OCI-LY1 (cell line): ENCODE results near the gene NCOA4.

Experiments
- H2AFZ ChIP-seq: fragments of 200-600 bp; sonication (generic), shearing (Covaris generic); 2 replicates; pipeline ENCODE4 v1.6.0; 2014; ENCODE audit warnings: antibody characterized with exemption, mild to moderate bottlenecking, low read length
- H3F3A ChIP-seq: fragments of 200-600 bp; sonication (generic), shearing (Covaris generic); 2 replicates; pipeline ENCODE4 v1.6.0; 2014; ENCODE audit warnings: mild to moderate bottlenecking, antibody characterized with exemption, low read length, moderate library complexity; ENCODE audit not compliant: insufficient read depth
- H3K27ac ChIP-seq: fragments of 200-600 bp; sonication (generic); 2 replicates; pipeline ENCODE4 v1.5.1; 2014; ENCODE audit warnings: low read length, mixed run types, mild to moderate bottlenecking, low read depth; ENCODE audit not compliant: poor library complexity, severe bottlenecking
- H3K27me3 ChIP-seq: fragments of 200-600 bp; sonication (generic); 2 replicates; pipeline ENCODE4 v1.6.0; 2014; ENCODE audit warnings: antibody characterized with exemption, mild to moderate bottlenecking, low read length, moderate library complexity; ENCODE audit not compliant: insufficient read depth
- H3K36me3 ChIP-seq: fragments of 200-600 bp; sonication (generic); 2 replicates; pipeline ENCODE4 v1.6.1; 2014; ENCODE audit warnings: mild to moderate bottlenecking, antibody characterized with exemption, low read length, moderate library complexity, mixed read lengths; ENCODE audit not compliant: insufficient read depth
- H3K4me1 ChIP-seq: fragments of 200-600 bp; sonication (generic); 2 replicates; pipeline ENCODE4 v1.5.1; 2014; ENCODE audit warnings: mild to moderate bottlenecking, low read length, moderate library complexity; ENCODE audit not compliant: insufficient read depth, severe bottlenecking
- H3K4me2 ChIP-seq: fragments of 200-600 bp; sonication (generic), shearing (Covaris generic); 2 replicates; pipeline ENCODE4 v1.6.1; 2014; ENCODE audit warnings: low read length
- H3K4me3 ChIP-seq: fragments of 200-600 bp; sonication (generic); 2 replicates; pipeline ENCODE4 v1.5.1; 2014; ENCODE audit warnings: low read length, low read depth, mild to moderate bottlenecking, mixed read lengths; ENCODE audit not compliant: poor library complexity, severe bottlenecking
- H3K79me2 ChIP-seq: fragments of 200-600 bp; shearing (Covaris generic); 2 replicates; pipeline ENCODE4 v1.6.1; 2016; ENCODE audit warnings: mixed run types, low read length, mixed read lengths; ENCODE audit not compliant: insufficient read depth
- H3K9ac ChIP-seq: fragments of 200-600 bp; sonication (generic), shearing (Covaris generic); 2 replicates; pipeline ENCODE4 v1.6.1; 2014; ENCODE audit warnings: mild to moderate bottlenecking, low read length, mixed read lengths
- H3K9me2 ChIP-seq: fragments of 200-600 bp; sonication (generic), shearing (Covaris generic); 2 replicates; pipeline ENCODE4 v1.6.1; 2014; ENCODE audit warnings: low read depth, mild to moderate bottlenecking, low read length, mixed read lengths
- H3K9me3 ChIP-seq: fragments of 200-600 bp; shearing (Covaris generic); 2 replicates; pipeline ENCODE4 v1.6.1; 2014; ENCODE audit warnings: low read length, mixed read lengths
- H4K20me1 ChIP-seq: fragments of 200-600 bp; sonication (generic), shearing (Covaris generic); 2 replicates; pipeline ENCODE4 v1.6.0; 2016; ENCODE audit warnings: mild to moderate bottlenecking, low read length; ENCODE audit not compliant: insufficient read depth
- EZH2 ChIP-seq: fragments of 200-600 bp; sonication (generic), shearing (Covaris generic); IDR thresholded peaks from 2 replicates; pipeline ENCODE4 v1.8.0; 2017; ENCODE audit warnings: borderline replicate concordance, mixed run types, mild to moderate bottlenecking, antibody characterized with exemption, low read length, moderate library complexity, mixed read lengths
- TF ChIP-seq, protein P1 (sequence below): fragments of 200-600 bp; sonication (generic), shearing (Covaris generic); IDR thresholded peaks from 2 replicates; pipeline ENCODE4 v1.5.1; 2017; ENCODE audit warnings: mild to moderate bottlenecking, antibody characterized with exemption, low read length, moderate library complexity, mixed read lengths

The NCOA4 gene

DNA sequence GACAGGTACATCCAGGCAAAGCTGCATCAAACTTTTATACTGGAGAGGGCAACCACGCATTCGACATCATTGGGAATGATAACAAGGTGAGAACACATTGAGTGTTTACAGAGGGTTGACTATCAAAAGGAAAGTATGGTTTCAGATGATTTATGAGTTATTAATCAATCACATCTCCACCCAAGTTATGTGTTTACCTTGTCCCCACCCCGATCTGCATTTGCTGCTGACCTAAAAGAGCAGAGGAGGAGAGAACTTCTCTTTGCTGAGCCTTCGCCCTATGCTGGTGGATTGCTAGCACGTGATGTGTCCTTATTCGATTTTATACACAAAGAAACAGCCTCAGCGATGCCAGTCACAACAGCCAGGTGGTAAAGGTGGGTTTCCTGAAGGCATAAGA, 15.8 kb upstream of the NCOA4 start, which contains the start of gene MSMB:
TSS of gene MSMB (minus strand) at position 9 of the 400 bp plus-strand sequence. CDS start 32 bp downstream, outside the sequence.
- no peaks in the 10 kb centered on the region for H3F3A ChIP-seq
- H3K79me2 ChIP-seq, result no peaks in the 10 kb centered on the region
- no peak within 1 kb of the TSS for H3K4me2 ChIP-seq
- H3K9ac ChIP-seq, result no peak within 1 kb of the TSS
- H4K20me1 ChIP-seq, result no peaks in the 10 kb centered on the region
- H3K4me1 ChIP-seq, result no peaks in the 10 kb centered on the region
- no peak within 1 kb of the TSS for H2AFZ ChIP-seq
- no peaks in the 10 kb centered on the region for H3K27me3 ChIP-seq
- H3K9me2 ChIP-seq, result no peaks in the 10 kb centered on the region
- H3K27ac ChIP-seq, result no peak within 1 kb of the TSS
- no peak within 1 kb of the TSS for H3K4me3 ChIP-seq
- no peaks in the 10 kb centered on the region for H3K9me3 ChIP-seq
- H3K36me3 ChIP-seq, result no peaks in the 10 kb centered on the region
- TF ChIP-seq, protein P1, sequence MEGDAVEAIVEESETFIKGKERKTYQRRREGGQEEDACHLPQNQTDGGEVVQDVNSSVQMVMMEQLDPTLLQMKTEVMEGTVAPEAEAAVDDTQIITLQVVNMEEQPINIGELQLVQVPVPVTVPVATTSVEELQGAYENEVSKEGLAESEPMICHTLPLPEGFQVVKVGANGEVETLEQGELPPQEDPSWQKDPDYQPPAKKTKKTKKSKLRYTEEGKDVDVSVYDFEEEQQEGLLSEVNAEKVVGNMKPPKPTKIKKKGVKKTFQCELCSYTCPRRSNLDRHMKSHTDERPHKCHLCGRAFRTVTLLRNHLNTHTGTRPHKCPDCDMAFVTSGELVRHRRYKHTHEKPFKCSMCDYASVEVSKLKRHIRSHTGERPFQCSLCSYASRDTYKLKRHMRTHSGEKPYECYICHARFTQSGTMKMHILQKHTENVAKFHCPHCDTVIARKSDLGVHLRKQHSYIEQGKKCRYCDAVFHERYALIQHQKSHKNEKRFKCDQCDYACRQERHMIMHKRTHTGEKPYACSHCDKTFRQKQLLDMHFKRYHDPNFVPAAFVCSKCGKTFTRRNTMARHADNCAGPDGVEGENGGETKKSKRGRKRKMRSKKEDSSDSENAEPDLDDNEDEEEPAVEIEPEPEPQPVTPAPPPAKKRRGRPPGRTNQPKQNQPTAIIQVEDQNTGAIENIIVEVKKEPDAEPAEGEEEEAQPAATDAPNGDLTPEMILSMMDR, result no peak
- TF ChIP-seq EZH2, result no peak

DNA sequence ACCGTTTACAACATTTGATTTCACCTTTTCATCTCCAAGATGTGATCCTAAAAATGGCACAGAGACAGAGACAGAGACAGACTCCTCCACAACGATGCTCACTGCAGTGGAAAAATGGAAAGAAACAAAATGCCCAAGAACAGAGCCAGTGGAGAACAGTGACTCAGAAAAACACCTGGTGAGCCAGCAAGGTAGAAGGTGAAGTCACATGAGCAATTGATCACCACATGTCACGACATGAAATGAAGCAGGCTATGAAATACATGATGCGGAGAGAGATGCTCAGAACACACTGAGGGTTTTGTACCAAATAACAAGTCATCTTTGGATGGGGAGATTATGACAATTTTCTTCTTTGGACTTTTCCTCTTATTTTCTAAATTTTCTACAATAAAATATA, 12.1 kb upstream of the NCOA4 start:
- no peak overlapping the region for H2AFZ ChIP-seq

GRCh38 chr10:46040004-46040403, 9.6 kb upstream of the NCOA4 start:
- H3K4me2 ChIP-seq, result no peak overlapping the region
- no peaks in the 10 kb centered on the region for H3K36me3 ChIP-seq
- TF ChIP-seq EZH2, result no peak
- TF ChIP-seq, protein P1, result no peak

More for the DNA sequence above, 12.1 kb upstream of the NCOA4 start:
- Histone ChIP-seq H3K4me1 (no peaks in the 10 kb centered on the region), H3K9me2 (no peaks in the 10 kb centered on the region), H3K27me3 (no peaks in the 10 kb centered on the region), H4K20me1 (no peaks in the 10 kb centered on the region), H3F3A (no peaks in the 10 kb centered on the region), H3K9ac (no peak overlapping the region), H3K36me3 (no peaks in the 10 kb centered on the region), H3K27ac (no peak overlapping the region), H3K4me3 (no peak overlapping the region), H3K9me3 (no peaks in the 10 kb centered on the region), H3K79me2 (no peaks in the 10 kb centered on the region), H3K4me2 (no peak overlapping the region)
- TF ChIP-seq, protein P1, result no peak
- no peak for TF ChIP-seq EZH2

More at GRCh38 chr10:46040004-46040403, 9.6 kb upstream of the NCOA4 start:
- no peaks in the 10 kb centered on the region for H3F3A ChIP-seq
- H3K79me2 ChIP-seq, result no peaks in the 10 kb centered on the region
- no peaks in the 10 kb centered on the region for H3K4me1 ChIP-seq
- no peaks in the 10 kb centered on the region for H3K9me3 ChIP-seq
- H3K27ac ChIP-seq, result no peak overlapping the region
- H3K9ac ChIP-seq, result no peak overlapping the region
- H3K4me3 ChIP-seq, result no peak overlapping the region
- H2AFZ ChIP-seq, result no peak overlapping the region
- H3K9me2 ChIP-seq, result no peaks in the 10 kb centered on the region
- H3K27me3 ChIP-seq, result no peaks in the 10 kb centered on the region
- H4K20me1 ChIP-seq, result no peaks in the 10 kb centered on the region
